Head of caudate nucleus (tissue), 42 donors: ENCODE results near the gene ANTXR1.
A peak's percentile ranks its signal among the peaks of the same experiment; 100 is the strongest.

ENCODE experiments used
- DNase-seq, 42 donors: peaks; one replicate each; pipeline versions ENCODE4 v3.0.0 to v3.0.0-alpha.2; 2020 to 2021; ENCODE audit warnings: mixed read lengths in 7 of 42
- intact Hi-C: fragments of 100-400 bp; cut with DNase I; formaldehyde crosslinking; loops from one replicate; pipeline ENCODE4 v1.15.0; 2022

The ANTXR1 gene

DNA sequence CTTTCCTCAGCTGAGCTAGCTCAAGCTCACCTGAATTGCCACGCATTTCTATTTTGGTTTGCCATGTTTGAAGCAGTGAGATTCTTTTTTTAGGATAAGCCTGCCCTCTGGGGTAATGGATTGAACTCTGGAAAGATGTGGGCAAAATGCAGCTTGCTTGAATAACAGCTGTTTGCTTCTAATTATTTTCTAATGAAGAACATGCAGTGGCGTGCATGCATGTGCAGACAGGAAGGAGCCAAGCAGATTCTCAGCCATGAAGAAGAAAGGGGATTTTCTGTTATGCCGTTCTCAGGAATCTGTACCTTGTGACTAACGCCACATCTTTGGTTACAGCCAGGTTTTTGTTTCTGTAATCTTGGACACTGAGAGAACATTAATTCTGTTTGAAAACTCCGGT lies 171.2 kb downstream of the ANTXR1 start:
- peak in 1 of 42 donors; percentile 21 for DNase-seq
- intact Hi-C loops = no loop called here

DNA sequence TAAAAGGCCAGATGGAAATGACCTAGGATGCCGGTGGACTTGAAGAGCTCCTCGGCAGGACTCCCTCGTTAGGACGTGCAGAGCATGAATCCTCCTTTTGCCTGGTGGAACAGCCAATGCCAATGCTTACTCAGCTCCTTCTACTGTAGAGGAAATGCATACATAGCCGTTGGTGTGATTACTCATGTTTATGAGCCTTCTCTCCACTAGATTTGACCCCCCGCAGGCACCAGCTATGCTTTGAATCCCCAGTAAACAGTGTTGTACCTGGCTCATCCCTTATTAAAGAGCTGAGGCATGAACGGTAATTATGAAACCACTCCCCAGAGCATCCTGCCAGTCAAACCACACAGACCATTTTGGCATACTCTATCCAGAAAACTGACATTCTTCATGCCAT lies 172.8 kb downstream of the ANTXR1 start:
- intact Hi-C loops = no loop called here
- no peak for DNase-seq

GRCh38 chr2:69186614-69187013 lies 173.6 kb downstream of the ANTXR1 start:
- no peak for DNase-seq
- intact Hi-C loops = no loop called here

GRCh38 chr2:69188182-69188900 lies 175.4 kb downstream of the ANTXR1 start:
- intact Hi-C loops = no loop called here
- peak in 2 of 42 donors; percentile 11 to 27 for DNase-seq

DNA sequence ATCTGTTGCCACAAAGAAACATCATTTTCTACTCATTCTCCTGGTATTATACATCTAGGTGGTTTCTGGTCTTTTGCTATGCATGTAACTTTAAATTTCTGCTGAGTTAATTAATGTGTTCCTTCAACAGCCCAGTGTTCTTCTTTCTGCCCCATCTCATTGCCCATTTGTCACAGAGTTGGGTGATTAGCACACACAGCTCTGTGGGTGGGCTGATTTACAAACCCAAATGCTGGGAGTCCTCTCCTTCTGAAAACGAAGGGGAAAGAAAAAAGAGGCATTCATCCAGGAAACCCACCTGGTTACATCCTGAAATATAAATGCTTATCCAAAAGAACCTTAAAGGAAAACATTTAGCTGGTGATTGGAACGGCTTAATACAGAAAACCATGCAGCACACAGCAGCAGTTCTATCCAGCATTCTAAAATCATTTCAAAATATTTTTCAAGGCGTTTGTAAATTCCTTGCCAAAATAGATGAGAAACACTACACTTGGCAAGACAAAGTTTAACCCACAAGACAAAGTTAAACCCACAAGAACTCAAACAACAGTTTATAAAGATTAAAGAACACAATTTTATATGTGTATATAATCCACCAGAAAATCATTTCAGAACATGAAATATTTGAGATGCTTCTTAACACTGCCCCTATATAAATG lies 177.9 kb downstream of the ANTXR1 start:
- intact Hi-C loops = no loop called here
- no peak for DNase-seq

DNA sequence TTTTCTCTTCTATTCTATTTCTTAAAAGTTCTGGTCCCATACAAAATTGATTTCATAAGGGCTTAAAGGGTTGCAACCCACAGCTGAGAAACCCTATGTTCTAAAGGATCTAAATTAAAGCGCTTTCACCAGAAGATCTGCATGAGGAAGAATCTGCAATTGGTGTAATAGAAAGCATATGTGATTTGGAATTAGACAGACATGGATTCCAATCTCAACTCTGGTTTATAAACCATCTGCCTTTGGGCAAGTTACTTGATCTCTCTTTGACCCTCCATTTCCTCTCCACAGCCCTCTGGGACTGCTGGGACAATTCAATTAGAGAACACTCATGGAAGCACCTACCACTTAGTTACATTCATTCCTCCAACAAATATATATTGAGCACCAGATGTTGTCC lies 178.7 kb downstream of the ANTXR1 start:
- no peak for DNase-seq
- intact Hi-C loops = no loop called here

GRCh38 chr2:69192176-69192945 lies 179.4 kb downstream of the ANTXR1 start:
- DNase-seq = no peak
- intact Hi-C loops = no loop called here

DNA sequence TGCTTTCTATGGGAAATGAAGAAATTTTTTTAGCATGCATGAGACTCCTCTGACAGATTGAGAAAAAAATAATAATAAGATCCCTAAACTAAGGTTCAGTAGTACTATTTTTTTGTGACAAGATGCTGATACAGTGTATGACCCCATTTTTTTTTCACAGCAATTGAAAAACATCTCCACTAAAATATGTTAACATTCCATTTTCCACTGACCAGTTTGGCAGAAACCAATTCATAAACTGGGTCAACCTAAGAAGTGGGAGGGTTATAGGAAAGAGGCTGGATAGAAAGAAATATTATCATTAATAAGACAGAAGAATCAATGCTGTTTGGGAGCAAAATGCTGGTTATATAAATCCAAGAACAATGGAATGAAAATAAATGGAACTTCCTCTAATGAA lies 182.7 kb downstream of the ANTXR1 start:
- intact Hi-C loops = no loop called here
- DNase-seq = no peak

- no peak for DNase-seq
- intact Hi-C loops = no loop called here
These were observed 183.5 kb downstream of the ANTXR1 start for GRCh38 chr2:69196327-69197117.

DNA sequence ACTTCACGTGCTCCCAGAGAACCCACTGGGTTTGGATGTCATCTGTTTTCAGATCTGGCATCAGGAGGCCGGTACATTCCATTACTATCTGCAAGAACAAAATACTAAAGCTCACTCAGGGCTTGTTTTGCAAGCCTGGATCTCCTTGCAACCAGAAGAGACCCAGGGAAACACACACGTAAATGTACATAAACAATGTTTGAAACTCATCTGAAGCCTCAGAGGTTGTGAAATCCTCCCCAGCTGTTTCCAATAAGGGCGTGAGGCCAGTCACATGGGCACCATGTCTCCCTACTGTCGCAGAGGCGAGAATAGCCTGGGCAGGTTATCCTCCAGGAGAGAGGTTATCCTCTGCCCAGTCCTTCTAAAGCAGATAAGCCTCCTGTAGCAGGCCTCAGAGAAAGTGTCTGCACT lies 187.1 kb downstream of the ANTXR1 start:
- no peak for DNase-seq
- intact Hi-C loops = no loop called here

DNA sequence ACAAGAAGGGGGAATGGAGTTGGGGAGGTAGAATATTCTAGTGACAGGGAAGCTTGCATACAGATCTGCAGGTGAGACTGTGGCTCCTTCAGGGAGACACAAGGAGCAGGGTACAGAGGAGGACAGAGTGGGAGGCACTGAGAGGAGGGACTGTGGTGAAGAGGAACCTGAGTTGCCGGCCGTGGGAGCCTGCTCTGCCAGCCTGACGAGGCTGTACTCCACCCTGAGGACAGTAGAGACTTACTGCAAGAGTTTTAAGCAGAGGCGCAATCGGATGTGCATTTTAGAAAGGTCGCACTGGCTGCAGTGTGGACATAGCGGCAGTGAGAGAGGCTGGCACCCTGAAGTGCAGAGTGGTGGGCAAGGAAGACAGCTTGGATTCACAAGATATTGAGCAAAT lies 188.3 kb downstream of the ANTXR1 start:
- intact Hi-C loops = no loop called here
- no peak for DNase-seq

GRCh38 chr2:69202327-69202726 lies 189.3 kb downstream of the ANTXR1 start:
- DNase-seq = no peak
- intact Hi-C loops = no loop called here

GRCh38 chr2:69203166-69203985 lies 190.4 kb downstream of the ANTXR1 start:
- intact Hi-C loops = no loop called here
- DNase-seq = no peak

DNA sequence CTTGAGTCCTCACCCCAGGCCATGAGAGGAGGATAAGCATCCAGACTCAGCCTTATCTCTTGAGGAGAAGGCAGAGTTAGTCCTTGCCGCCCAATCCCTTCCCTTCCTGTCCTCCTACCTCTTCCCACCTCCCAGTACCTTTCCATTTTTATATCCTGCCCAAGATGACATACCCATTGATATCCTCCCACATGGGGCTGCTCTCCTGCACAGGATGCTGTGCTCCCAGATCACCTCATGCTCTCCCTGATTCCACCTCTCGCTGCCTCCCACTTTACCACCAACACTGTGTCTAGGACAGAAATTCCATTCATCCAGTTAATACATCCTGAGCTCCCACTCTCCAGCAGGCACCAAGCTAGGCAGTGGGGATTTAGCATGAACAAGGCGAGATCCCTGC lies 191.7 kb downstream of the ANTXR1 start:
- intact Hi-C loops = no loop called here
- DNase-seq = peak in 38 of 42 donors; percentile 14 to 93 (median 62)

GRCh38 chr2:69205076-69205475 lies 192.1 kb downstream of the ANTXR1 start:
- intact Hi-C loops = no loop called here
- DNase-seq = no peak

GRCh38 chr2:69205491-69205890 lies 192.5 kb downstream of the ANTXR1 start:
- intact Hi-C loops = no loop called here
- DNase-seq = no peak

DNA sequence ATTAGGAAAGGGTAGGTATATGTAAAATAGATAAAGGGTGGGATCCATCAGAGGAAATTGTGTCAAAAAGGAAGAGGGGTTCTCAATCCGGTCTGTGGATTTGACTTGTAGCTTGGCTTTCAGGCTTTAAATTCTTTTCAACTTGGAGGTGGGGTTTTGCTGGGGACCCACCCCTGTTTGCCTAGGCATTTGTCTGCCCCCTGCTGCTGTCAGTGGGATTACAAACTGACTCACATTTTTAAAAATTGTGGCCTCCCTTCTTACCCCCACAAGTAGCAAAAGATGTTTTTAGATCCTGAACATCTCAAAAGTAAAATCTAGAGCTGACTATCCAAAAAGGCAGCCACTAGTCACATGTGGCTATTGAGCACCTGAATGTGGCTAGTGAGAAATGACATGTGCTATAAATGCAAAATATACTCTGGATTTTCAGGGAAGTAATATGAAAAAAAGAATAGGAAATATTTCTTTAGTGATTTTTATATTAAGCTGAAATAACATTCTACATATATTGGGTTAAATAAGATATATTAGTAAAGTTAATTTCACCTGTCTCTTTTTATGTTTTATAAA lies 195.1 kb downstream of the ANTXR1 start:
- no peak for DNase-seq
- intact Hi-C loops = no loop called here

- intact Hi-C loops = no loop called here
These were observed 196.5 kb downstream of the ANTXR1 start for GRCh38 chr2:69209482-69209881.

More at GRCh38 chr2:69209482-69209881, 196.5 kb downstream of the ANTXR1 start:
- DNase-seq = no peak
